Measurements from ENCODE around the gene IL25.
"Not testable (repeated sequence)": the region's sequence is repeated elsewhere in the genome, so short reads cannot be mapped to it uniquely, and the experiment has no call there.

Gene IL25

DNA sequence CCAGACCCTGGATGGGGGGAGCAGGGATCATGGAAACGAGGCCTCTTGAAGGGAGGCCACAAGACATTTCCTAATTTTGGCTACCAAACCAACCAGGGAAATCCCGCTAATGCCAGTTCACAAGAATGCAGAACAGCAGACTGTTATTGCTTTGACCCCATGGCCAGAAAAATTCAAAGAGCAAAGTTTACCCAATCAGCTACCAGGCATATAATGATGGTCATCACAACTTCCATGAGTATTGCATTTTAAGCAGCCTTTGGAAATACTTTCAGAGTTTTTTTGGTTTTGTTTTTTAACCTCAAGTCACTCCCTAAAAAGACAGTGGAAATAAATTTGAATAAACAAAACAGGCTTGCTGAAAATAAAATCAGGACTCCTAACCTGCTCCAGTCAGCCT, at the start of gene IL25:
IL25 (plus strand) TSS at position 301 of the 400 bp plus-strand sequence.
- H3K4me3 ChIP-seq (ENCODE audit: low read depth, low read length): no peak within 1 kb of the TSS

GRCh38 chr14:23323838-23324454, 48.7 kb upstream of the IL25 start:
- H3K4me3 ChIP-seq (ENCODE audit: low read depth, low read length): no peak overlapping the region

GRCh38 chr14:23324455-23324846, 48.2 kb upstream of the IL25 start:
- H3K4me3 ChIP-seq (ENCODE audit: low read depth, low read length): no peak overlapping the region

- H3K4me3 ChIP-seq (ENCODE audit: low read depth, low read length): no peak overlapping the region
These were observed 47.6 kb upstream of the IL25 start for GRCh38 chr14:23324993-23325392.

DNA sequence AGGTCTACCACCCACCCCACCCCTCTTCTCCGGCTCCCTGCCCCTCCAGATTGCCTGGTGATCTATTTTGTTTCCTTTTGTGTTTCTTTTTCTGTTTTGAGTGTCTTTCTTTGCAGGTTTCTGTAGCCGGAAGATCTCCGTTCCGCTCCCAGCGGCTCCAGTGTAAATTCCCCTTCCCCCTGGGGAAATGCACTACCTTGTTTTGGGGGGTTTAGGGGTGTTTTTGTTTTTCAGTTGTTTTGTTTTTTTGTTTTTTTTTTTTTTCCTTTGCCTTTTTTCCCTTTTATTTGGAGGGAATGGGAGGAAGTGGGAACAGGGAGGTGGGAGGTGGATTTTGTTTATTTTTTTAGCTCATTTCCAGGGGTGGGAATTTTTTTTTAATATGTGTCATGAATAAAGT, 46.9 kb upstream of the IL25 start:
- H3K4me3 ChIP-seq (ENCODE audit: low read depth, low read length): not testable (repeated sequence)

DNA sequence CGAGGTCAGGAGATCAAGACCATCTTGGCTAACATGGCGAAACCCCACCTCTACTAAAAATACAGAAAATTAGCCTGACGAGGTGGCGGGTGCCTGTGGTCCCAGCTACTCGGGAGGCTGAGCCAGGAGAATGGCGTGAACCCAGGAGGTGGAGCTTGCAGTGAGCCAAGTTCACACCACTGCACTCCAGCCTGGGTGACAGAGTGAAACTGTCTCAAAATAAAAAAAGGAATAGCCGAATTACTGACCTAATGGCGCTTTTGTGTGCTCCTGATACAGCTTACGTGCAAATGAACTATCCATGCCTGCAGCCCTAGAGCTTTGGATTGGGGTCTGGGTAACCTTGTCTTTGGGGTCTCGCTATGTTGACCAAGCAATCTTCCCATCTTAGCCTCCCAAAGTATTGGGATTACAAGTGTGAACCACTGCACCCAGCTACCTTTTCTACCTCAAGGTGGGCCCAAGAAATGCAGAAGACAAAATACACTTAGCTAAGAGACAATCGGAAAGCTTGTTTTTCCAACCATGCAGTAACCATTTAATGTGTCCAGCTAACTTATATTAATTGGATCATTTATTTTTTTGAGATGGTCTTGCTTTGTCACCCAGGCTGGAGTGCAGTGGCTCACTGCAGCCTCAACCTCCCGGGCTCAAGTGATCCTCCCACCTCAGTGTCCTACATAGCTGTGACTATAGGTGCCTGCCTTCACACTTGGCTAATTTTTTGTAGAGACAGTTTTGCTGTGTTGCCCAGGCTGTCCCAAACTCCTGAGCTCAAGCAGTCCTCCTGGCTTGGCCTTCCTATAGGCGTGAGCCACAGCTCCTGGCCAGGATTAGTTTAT, 45.9 kb upstream of the IL25 start:
- no peak overlapping the region for H3K4me3 ChIP-seq (ENCODE audit: low read depth, low read length)

GRCh38 chr14:23327947-23328744, 44.5 kb upstream of the IL25 start:
- no peak overlapping the region for H3K4me3 ChIP-seq (ENCODE audit: low read depth, low read length)

- H3K4me3 ChIP-seq (ENCODE audit: low read depth, low read length): no peak overlapping the region
These were observed 37.0 kb upstream of the IL25 start for GRCh38 chr14:23335623-23336022.

- no peak overlapping the region for H3K4me3 ChIP-seq (ENCODE audit: low read depth, low read length)
These were observed 32.9 kb upstream of the IL25 start for GRCh38 chr14:23339506-23340268.

GRCh38 chr14:23344481-23344880, 28.1 kb upstream of the IL25 start:
- H3K4me3 ChIP-seq (ENCODE audit: low read depth, low read length): no peak overlapping the region

GRCh38 chr14:23345987-23346692, 26.5 kb upstream of the IL25 start:
- no peak overlapping the region for H3K4me3 ChIP-seq (ENCODE audit: low read depth, low read length)

GRCh38 chr14:23346693-23347405, 25.8 kb upstream of the IL25 start:
- H3K4me3 ChIP-seq (ENCODE audit: low read depth, low read length): no peak overlapping the region

- no peak overlapping the region for H3K4me3 ChIP-seq (ENCODE audit: low read depth, low read length)
These were observed 25.0 kb upstream of the IL25 start for GRCh38 chr14:23347406-23348296.

DNA sequence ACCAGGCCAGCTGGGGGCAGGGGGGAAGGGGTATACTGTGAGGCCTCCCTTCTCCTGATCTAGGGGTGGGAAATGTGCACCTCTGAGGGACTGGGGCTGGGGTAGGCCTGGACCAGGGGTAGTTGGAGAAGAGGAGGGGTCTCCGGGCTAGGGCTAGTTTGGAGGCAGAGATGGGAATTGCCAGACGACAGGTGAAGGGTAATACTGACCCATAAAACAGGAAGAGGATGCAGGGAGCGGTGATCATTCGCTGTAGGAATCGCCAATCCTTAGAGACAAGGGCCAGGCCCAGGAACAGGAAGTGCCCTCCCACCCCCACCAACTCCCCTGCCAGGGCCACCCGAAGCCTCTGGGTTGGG, 24.3 kb upstream of the IL25 start:
- H3K4me3 ChIP-seq (ENCODE audit: low read depth, low read length): no peak overlapping the region

DNA sequence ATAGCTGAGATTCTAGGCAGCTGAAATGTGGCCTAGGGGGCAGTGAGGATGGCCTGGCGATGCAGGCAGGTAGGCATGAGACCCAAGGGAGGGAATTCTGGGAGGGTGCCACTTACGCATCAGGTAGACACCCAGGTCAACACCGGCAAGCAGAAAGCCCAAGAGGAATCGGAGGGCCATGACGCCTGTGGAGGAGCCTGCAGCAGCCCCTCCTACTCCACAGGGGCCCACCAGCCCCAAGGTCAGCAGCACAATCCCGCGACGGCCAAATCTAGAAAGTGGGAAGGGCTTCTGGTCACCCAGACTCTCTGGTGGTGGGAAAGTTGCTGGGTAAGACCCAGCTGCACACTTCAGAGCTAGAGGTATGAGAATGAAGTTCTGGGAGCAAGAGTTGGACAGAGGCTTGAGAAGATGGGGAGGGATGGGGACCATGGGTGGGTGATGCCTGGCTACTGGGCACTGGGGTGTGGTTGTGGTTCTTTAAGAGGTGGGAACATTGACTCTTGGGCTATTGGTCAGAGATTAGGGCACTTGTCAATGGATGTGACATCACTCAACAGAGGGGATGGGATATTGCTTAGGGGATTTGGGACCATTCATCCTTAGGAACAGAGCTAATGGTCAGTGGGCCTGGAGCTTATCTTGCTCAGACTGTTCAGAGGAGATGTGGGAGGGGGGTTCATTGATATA, 23.3 kb upstream of the IL25 start:
- H3K4me3 ChIP-seq (ENCODE audit: low read depth, low read length): no peak overlapping the region

DNA sequence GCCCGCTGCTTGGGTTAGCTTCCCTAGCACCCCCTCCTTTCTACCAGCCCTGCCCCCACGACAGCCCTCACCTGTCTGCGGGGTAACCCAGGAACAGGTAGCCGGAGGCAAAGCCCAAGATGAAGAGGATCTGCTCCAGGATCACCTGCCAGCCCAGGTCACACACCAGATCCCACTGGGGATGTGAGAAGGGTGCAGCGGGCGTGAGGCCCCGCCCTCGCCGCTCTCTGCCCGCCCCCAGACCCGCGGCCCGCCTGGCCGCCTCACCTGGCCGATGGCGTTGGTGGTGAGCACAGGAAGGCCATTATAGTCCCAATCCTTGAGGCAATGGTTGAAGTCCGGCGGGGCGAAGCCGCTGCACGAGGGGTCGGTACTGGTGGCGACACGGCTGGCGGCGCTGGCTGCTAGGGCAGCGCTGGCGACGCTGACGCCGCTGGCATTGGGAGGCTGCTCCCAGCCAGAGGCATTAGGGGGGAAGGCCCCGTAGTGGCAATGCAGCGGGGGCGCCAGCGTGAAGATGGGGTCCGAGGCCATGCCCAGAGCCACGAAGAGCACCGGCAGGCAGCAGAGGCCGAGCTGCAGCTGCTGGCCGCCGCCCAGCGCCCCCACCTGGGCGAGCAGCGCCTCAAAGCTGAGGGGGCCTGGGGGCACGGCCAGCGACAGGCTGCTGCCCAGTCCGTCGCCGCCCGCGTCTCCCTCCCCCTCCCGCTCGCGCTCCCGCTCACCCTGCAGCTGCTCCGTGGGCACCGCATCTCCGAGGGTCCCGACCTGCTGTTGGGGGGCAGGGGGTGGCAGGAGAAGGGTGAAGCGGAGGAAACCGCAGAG, 20.7 kb upstream of the IL25 start:
- peak overlapping the region; percentile 66 for H3K4me3 ChIP-seq (ENCODE audit: low read depth, low read length)
